Loucy (cell line): ENCODE measurements around the gene MGMT.

Source experiments
- EZH2phosphoT487 ChIP-seq: fragments of 200-600 bp; IDR thresholded peaks from 2 replicates; pipeline ENCODE4 v1.6.1; 2018; ENCODE audit warnings: antibody characterized with exemption, mild to moderate bottlenecking, moderate library complexity, borderline replicate concordance
- TF ChIP-seq, protein P1 (sequence below): fragments of 200-600 bp; sonication (generic); conservative IDR thresholded peaks from 2 replicates; pipeline ENCODE4 v1.5.1; 2014; ENCODE audit warnings: mild to moderate bottlenecking, antibody characterized with exemption, low read length

DNA sequence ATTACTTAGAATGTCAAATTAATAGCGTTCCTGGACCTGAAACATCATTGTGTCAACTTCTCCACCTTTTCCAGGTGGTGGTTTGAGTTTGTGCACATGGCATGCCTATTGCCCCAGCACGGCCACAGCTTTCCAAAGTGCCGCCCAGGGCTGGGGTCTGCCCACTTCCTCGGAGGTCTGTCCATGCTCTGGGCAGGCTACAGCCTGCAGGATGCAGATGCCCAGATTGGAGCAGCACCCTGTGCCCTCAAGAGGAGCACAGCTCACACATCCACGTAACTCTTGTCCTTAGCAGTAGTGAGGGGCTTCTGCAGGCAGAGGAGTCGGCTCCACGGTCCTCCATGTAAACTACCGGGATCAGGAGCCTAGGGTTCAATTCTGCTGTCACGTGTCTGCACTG is 258.4 kb downstream of the MGMT start:
- TF ChIP-seq, protein P1, sequence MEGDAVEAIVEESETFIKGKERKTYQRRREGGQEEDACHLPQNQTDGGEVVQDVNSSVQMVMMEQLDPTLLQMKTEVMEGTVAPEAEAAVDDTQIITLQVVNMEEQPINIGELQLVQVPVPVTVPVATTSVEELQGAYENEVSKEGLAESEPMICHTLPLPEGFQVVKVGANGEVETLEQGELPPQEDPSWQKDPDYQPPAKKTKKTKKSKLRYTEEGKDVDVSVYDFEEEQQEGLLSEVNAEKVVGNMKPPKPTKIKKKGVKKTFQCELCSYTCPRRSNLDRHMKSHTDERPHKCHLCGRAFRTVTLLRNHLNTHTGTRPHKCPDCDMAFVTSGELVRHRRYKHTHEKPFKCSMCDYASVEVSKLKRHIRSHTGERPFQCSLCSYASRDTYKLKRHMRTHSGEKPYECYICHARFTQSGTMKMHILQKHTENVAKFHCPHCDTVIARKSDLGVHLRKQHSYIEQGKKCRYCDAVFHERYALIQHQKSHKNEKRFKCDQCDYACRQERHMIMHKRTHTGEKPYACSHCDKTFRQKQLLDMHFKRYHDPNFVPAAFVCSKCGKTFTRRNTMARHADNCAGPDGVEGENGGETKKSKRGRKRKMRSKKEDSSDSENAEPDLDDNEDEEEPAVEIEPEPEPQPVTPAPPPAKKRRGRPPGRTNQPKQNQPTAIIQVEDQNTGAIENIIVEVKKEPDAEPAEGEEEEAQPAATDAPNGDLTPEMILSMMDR = no peak
- no peak for TF ChIP-seq EZH2phosphoT487
